GM03348 (cell line): ENCODE results near the gene XYLT1.

Experiments
- DNase-seq: peaks from one replicate; pipeline ENCODE4 v3.0.0; 2012; ENCODE audit warnings: low spot score

Gene XYLT1

DNA sequence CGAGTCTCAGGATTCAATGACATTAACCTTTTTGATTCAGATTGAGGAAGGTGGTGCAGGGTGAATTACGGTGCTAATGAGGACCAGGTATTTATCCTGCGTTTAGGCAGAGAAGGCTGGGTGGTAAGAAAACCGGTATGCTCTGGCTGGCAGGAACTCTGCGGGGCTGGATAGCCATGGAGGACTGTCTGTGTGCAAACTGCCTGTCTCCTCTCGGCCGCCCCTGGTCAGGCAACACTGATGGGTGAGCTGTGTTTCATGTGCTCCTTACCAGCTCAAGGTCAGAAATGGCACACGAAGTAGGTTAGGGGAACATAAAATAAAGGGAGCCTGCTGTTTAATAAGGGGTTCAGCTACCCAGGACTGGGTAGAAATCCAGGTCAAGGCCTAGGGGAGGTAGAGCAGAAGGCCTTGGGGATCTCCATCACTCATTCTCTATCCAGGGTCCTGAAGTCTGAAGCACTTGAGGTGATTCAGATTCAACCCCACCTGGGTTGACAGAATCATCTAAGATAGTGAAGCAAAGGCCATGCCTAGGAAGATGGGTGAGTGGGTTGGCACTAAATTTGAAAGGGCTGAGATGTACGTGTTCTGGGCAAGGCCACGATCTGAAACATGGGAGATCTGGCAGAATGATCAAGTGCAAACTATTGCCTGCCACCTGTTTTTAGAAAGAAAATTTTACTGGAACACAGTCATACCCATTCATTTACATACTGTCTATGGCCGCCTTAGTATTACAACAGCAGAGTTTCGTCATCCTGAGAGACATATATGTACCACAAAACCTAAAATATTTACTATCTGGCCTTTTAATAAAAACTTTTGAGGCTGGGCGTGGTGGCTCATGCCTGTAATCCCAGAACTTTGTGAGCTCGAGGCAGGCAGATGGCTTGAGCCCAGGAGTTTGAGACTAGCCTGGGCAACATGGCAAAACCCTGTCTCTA, 292.5 kb downstream of the XYLT1 start:
- no peak for DNase-seq

- peak; percentile 40 for DNase-seq
These were observed 293.4 kb downstream of the XYLT1 start for GRCh38 chr16:17177242-17177958.

- DNase-seq, result no peak
These were observed 294.6 kb downstream of the XYLT1 start for GRCh38 chr16:17176199-17176598.

DNA sequence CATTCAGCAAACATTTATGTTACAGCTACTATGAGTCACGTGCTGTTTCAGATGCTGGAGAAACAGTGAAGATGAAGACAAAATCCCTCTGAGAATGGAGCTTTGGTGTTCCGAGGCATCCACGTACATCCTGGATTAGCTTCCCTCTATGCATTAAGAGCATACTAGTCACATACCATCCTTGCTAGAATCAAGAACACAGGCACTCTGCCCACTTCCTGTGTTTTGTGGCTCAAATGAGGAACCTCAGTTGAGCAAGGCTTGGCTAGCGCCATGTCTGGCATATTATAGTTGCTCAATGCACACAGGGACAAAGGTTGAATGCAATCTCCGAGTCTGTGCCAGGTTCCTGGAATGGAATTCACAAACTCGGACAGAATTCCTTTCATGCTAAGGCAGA, 297.5 kb downstream of the XYLT1 start:
- DNase-seq, result peak; percentile 51

- DNase-seq, result no peak
These were observed 299.3 kb downstream of the XYLT1 start for GRCh38 chr16:17171250-17172143.

GRCh38 chr16:17170435-17170834, 300.3 kb downstream of the XYLT1 start:
- DNase-seq, result no peak

DNA sequence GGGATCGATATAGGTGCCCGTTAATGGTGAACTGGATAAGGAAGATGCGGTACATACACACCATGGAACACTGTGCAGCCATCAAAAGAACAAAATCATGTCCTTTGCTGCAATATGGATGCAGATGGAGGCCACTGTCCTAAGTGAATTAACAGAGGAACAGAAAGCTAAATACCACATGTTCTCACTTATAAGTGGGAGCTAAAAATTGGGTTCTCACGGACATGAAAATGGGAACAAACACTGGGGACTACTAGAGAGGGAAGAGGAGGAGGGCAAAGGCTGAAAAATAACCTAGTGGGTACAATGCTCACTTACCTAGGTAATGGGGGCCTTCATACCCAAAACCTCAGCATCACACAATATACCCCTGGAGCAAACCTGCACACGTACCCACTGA, 302.6 kb downstream of the XYLT1 start:
- no peak for DNase-seq

GRCh38 chr16:17166095-17166494, 304.7 kb downstream of the XYLT1 start:
- DNase-seq, result peak; percentile 30

- peak; percentile 23 for DNase-seq
These were observed 308.2 kb downstream of the XYLT1 start for GRCh38 chr16:17162560-17162959.

GRCh38 chr16:17160920-17161431, 309.8 kb downstream of the XYLT1 start:
- DNase-seq, result no peak

DNA sequence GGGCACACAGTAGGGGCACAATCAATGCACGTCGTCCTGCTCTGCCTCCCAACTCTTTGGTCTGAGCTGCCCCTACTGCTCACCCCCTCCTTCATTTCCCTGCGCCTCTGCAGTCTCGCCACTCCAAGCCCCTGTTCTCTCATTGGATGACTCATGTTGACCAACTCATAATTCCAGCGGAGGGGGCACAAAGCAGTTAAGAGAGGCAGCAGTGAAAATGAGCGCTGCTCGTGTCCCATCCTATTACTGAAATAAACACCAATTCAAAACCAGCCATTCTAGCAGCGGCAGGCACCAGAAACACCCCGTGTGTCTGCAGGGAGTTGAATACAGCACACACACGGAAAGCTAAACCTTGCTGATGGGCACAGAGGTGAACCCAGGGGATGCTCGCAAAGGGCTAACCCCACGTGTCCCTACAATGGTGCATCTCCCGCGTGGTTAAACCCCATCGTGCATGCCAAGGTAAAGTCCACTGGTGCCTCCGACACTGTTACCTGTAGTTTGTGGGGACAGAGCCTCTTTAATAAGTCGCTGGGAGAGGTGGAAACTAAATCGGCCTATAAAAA, 310.4 kb downstream of the XYLT1 start:
- DNase-seq, result no peak

DNA sequence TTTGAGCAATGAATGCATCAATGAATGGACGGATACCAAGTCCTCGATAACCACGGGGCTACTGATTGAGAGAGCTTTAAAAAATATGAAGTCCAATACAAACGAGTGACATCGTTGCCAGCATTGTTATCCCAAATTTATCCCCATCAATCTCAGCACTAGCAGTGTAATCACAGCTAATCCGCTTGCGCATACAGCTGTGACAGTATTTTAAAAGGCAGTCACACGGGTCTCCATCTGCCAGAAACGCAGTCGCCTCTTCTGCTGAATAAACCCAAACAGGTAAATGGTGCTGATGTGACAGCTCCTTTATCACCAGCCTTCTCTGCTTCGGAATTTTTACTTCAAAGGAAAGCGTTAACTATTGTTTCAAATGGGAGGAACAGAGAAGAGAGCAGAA, 311.1 kb downstream of the XYLT1 start:
- DNase-seq, result no peak

- no peak for DNase-seq
These were observed 314.8 kb downstream of the XYLT1 start for GRCh38 chr16:17155936-17156335.

GRCh38 chr16:17155485-17155884, 315.3 kb downstream of the XYLT1 start:
- no peak for DNase-seq

DNA sequence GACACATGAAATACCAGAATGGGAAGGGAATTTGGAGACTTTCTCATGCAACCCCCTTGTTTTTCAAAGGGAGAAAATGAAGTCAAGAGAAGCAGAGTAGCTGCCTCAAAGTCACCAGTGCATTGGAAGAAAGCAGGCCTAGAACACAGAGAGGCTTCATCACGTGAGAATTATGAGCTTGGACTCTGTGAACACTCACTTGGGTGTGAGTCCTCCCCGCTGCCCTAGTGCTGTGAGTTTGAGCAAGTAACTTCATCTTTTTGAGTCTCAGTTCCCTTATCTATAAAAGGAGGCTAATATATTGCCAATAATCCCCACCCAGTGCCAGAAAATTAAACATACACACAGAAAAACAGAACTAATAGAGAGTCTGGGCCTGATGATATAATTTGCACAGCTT, 315.8 kb downstream of the XYLT1 start:
- no peak for DNase-seq

GRCh38 chr16:17152311-17152710, 318.4 kb downstream of the XYLT1 start:
- DNase-seq, result no peak

DNA sequence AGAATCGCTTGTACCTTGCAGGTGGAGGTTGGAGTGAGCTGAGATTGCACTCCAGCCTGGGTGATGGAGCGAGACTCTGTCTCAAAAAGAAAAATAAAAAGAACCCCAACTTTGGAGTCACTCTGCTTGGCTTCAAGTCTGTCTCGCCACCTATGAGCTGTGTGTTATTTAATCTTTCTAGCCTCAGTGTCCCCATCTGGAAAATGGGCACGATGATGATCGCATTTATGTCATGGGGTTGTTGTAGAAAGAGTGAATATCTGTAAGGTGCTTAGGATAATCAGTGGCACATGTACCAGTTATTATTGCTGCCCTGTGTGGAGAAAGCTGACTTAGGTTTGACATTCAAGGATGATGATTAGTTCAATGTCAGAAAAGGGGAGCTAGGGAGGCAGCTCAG, 319.4 kb downstream of the XYLT1 start:
- no peak for DNase-seq

DNA sequence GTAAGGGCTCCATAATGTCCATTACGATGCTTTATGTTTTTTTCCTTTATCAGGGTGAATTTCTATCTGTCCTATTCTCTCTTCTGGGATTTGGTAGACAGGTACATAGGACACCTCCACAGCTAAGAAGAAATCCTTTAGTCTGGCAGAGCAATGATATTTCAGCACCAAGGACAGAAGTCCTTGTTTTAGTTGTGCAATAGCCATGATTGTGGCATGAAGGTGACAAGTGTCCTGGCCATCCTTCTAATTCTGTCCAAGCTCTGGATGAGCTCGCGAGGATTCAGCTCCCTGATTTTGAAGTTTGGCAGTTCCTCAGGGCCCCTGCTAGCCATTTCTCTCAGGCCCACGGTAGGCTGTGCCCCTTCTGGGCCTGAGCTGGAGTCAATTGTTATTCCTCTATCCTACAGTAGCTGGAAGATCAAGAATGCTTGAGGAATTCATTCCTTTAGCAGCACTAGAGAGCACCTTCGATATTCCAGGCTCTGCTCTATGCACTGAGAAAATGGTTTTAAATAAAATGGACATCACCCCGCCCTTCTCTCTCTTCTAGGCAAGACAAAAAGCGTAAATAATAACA, 320.8 kb downstream of the XYLT1 start:
- no peak for DNase-seq

GRCh38 chr16:17147942-17148341, 322.8 kb downstream of the XYLT1 start:
- DNase-seq, result no peak

GRCh38 chr16:17145029-17145428, 325.7 kb downstream of the XYLT1 start:
- DNase-seq, result no peak

DNA sequence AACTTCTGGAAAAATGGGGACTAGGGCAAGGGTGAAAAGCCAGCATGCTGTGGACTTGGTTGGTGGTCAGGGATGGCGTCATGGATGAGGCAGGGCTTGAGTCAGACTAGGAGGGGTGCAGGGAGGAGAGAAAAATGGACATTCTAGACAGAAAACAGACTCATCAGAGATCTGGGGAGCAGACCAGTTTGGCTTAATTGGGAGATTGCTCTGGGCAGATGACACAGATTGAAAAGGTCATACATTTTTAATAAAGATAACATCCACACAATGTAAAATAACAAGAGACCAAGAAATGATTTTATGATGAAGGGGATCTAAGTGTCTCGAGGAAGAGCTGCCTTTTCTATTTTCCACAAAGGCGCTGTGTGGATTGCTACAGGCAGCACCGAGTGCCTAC, 326.3 kb downstream of the XYLT1 start:
- no peak for DNase-seq
